NCI-H446 treated with DMSO at 0.1 percent for 48 hours (cell line): ENCODE measurements around the gene SNCB.
"Not testable (repeated sequence)": the region's sequence is repeated elsewhere in the genome, so short reads cannot be mapped to it uniquely, and the experiment has no call there.

ENCODE experiments used
- DNase-seq: peaks from one replicate; lab custom pipeline; 2025; lab: John Stamatoyannopoulos, UW

Gene SNCB

DNA sequence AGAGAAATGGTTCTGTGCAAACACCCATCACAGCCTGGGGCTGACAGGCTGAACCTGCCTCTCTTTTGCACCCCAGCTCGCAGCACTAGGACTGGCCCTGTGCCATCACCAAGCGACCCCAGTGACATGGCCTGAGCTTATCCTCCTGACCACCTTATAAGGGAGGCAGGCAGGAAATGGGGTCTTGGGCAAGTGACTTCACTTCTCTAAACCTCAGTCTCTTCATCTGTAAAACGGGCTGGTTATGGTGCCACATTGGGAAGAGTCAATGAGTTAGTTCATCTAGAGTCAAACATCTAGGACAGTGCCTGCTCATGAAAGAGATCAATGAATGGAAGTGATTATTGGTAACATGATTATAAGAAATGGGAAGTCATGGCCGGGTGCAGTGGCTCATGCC is 6.2 kb downstream of the SNCB start:
- no peak for DNase-seq

DNA sequence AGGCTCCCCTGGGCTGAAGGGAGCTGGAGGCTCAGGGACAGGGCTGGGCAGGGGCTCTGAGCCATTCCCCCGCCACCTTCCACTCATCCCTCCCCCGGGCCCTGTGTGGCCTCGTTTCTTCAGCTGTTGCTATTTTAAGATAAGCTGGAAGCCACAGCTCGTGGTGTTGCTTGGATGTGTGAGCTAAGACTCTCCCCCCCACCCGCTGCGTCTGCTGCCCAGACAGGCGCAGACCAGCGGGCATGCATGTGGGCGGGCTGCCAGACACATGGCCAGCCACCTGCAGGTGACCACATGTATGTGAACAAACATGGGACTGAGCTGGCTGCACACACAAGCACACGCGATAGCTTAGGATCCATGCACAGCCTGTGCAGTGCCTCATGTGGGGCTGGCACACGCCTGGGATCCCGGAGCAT is 8.7 kb downstream of the SNCB start:
- no peak for DNase-seq

DNA sequence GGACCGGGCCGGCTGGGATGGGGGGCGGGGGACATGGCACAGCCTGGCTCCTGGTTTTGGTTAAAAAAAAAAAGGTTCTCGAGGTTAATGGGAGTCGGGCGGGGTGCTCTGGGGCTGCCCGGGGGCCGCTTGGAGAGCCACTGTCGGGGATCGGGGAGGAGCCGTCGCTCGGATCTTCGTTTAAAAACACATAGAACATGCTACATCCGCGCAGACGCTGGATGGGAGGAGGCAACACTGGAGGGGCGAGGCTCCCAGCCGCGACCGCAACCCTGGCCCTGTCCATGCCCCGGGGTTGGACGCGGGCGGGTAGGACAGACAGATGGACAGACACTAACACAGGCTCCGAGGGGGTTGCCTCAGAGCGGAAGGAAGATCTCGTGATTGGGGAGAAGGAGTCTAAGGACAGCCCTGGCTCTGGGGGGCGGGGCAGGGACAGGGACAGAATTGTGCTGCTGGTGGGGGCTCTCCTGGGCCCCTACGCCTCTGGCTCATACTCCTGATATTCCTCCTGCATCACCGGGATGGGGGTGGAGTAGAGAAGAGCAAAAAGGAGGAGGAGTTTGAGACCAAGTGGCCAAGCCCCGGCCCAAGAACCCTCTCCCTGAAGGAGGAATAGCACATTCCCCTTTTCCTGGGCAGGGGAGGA is 9.9 kb downstream of the SNCB start:
- no peak for DNase-seq

DNA sequence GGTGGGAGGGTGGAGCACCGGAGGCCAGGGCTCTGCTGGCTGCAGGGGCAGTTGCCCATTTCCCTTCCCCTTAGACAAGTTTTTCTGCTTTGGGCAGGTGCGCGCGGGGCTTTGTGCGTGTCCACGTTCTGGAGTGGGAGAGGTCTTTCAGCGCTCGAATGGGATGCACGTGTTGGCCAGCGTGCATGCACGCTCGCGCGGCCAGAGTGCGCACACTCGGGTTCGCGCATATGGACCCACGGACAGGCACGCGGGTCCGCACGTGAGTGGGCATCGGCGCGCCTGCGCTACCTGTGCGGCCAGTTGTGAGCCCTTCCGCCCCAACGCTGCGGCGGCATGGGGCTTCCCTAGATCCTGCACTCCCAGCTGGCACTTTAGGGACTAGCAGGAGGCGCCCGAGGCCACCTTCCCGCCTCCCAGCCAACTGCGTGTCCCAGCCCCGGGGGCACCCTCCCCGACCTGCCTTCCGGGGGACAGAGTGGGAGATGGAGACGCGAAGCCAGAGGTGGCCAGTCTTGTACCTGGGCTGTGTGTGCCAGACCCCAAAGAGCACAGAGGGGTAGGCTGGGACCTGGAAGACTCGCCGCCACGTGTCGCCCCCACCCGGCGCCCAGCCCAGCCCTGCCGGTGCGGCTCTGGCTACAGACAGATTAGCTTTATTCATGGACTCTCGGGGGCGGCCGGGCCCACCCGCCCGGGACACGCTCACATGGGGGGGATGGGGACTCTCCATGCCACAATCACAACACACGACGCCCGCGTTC is 10.6 kb downstream of the SNCB start:
- DNase-seq, result no peak

DNA sequence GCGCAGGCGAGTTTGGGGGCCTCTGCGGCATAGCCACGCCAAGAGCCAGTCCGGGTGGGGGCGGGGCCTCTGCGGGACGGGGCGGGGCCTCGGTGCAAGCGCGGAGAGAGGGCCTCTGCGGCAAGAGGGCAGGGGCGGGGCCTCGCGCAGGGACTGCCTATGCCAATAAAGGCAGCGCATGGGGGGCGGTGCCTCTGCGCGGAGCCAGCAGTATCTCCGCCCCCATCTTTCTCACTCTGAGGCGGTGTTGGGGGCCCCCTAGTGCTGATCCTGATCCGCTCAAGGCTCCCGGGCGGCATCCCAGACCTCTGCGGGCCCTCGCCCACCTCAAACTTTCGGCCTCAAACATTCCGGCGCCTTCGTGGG is 11.1 kb downstream of the SNCB start:
- DNase-seq, result no peak

DNA sequence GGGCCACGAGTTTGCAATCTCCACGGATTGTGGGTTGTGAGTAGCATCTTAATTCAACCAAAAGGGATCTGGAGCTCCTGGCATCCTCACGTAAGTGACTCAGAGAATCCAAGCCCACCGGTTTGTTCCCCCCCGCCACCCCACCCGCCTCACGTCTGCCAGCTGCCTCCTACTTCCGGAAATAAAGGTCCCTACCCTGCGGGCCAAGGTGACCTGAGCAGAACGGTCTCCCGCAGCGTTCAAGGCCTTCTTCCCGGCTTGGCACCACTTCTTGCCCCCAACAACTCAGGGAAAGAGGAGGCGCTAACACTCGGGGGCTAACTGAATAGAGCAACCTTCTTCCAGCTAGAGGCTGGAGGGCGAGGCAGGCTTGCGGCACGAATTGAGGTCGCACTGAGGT is 11.6 kb downstream of the SNCB start:
- no peak for DNase-seq

DNA sequence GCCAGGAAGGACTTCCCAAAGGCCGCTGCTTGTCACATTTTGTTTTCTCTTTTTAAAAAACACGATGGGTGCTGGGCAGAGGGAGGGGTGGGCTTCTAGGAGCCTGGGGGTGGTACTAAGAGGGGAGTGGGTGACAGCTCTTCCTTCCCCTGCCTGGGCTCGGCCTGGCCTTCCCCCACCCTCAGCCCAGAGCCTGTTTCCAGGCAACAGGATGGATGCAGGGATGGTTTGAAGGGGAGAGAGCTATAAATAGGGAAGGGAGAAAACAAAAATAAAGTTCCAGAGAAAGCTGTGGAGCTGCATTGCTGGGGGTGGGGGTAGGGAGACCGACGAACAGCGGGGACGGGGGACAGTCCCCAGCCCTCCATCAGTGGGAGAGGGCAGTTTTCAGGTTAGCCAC is 13.8 kb downstream of the SNCB start:
- DNase-seq, result no peak

DNA sequence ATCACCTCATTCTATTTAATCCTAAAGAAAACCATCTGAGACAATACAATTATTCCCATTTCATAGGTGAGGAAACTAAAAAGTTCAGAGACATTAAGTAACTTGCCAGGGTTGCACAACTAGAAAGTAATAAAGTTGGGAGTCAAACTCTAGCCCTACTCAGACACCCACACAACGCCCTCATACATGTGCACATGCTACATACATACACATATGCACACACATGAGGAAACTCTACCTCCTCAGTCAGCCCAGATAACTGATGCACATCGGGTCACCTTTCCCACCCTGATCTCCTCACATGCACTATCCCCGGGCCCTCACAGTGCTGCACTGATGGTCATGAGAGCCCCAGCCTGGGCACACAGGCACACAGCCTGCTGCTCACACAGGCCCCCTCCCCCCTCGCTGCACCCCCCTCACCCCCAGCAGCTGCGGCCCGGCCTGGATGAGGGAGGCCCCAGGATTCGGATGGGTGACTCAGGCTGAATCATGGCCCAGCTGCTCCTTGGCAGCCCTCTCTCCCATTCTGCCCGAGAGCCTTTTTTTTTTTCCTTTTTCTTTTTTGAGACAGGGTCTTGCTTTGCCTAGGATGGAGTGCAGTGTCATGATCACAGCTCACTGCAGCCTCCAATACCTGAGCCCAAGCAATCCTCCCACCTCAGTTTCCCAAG is 15.4 kb downstream of the SNCB start:
- peak; percentile 76 for DNase-seq

DNA sequence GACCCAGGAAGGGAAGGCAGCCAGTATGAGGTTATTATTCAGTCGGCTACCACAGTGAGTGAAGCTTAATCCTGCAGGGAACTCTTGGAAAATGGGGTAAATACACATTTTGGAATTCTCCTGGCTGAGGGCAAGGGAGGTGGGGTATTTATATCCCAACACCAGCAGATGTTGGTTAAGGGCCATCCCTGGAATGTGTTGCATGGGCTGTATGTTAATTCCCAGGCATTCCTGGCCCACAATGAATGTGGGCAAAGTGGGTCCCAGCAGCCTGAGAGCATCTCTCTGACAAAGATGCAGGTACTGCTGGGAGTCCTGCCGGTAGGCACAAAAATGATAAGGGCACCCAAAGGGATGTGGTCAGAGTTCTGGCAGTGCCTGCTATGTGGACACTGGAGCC is 17.5 kb downstream of the SNCB start:
- no peak for DNase-seq

DNA sequence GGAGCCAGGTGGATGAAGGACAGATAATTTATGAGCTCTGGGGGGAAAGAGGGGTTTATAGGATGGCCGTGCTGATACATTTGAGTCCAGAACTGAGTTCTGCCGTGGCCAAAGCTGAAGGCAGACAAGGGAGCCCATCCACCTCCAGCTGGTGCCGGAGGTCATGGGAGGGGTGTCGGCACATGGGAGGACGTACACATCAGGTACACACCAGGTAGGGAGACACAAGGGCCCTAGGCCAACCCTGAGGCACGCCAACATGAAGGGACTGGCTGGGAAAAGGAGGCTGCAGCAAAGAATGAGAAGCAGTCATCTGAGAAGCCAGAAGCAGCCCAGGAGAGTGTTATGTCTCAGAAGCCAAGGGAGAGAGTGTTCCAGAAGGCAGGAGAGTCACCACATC is 18.3 kb downstream of the SNCB start:
- no peak for DNase-seq

DNA sequence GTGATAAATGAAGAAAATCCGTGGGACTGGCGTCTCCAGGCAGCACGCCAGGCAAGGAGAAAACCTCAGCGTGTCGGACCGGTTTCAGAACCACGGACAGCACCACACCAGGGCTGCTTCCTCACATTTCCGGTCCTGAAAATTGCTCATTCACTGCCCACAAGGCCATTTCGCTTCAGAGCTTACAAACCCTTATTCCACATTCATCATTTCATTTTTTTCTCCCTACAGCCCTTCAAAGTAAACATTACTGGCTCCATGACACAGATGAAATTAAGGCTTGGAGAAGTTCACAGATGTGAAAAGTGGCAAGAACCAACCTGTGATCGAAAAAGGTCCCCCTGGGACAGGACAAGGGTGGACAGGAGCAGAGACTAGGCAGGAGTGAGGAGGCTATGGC is 18.9 kb downstream of the SNCB start:
- DNase-seq, result no peak

DNA sequence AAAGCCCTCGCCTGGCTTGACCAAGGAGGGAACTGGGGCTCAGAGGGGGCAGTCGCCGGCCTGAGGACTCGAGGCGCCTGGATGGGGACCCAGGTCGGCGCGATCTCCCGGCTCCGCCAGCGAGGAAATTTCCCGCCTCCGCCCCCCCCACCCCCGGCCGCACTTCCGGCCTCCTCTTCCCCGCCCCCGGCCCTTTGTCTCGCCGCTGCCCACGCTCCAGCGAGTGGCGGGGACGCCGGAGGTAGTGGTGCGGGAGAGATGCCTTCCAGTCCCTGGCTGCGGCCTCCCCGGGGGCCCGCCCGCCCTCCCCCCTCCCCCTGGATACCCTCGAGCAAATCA is 19.9 kb downstream of the SNCB start:
- DNase-seq, result no peak

DNA sequence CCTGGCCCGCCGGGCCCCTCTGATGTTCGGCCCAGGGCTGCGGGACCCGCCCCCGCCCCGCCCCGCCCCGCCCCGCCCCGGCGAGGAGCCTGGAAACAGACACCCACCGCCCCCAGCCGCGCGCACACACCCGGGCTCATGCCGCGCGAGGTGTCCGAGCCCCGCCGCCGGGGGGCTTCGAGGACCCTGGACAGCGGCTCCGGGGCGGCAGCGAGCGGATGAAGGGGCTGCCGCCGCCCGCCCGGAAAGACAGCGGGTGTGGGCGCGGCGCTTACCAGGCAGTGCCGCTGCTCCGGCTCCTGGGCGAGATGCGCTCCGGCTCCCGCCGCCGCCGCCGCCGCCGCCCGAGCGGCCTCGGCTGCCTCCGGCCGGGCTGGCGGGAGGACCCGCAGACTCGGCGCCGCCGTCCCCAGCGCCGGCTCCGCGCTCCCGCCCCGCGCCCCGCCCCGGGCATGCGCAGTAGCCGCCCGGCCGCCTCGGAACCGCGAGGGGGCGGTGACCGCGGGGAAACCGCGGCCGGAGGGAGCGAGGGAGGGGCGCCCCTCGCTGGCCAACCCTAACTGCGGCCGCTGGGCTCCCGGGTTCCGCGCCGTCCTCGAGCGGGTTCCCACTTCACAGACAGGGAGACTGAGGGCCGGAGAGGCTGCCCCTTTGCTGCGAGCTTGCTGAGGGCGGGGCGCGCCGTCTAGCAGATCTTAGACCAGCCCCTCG is 20.5 kb downstream of the SNCB start, which contains the start of gene GPRIN1:
GPRIN1 (minus strand) TSS at position 433 of the 711 bp plus-strand sequence. CDS start 10,322 bp downstream, outside the sequence.
- no peak for DNase-seq

DNA sequence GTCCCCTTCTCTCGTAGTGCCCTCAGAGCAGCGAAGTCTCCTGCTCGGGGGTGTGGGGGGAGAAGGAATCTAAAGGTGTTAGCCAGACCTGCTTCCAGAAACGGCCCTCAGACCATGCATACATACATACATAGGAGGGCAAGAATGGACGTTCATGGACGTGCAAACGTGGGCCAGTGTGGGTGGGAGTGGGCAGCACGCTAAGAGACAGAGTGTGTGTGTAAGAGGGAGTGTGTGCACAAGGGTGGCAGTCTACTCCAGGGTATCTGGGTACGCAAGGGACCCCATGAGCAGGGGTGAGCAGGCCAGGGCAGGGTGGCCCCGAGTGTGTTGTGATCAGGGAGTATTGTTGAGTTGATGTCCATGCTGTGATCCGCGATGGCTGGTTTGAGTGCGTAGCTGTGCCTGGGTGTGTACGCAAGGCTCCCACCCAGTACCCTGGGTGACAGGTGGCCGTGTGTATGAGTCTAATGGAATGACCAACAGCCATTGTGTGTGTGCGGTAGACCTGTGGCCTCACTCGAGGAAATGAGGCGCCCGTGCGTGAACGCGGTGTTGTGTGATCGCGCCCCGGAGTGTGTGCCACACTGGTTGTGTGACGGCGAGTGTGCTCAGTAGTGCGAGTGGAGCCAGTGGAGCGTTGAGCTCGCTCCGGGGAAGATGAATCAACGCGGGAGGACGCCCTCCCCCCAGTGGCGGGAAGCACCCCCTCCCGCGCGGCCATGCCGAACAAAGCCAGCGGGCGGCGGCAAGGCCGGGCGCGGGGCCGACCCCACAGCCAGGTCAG is 21.2 kb downstream of the SNCB start:
- DNase-seq, result no peak

DNA sequence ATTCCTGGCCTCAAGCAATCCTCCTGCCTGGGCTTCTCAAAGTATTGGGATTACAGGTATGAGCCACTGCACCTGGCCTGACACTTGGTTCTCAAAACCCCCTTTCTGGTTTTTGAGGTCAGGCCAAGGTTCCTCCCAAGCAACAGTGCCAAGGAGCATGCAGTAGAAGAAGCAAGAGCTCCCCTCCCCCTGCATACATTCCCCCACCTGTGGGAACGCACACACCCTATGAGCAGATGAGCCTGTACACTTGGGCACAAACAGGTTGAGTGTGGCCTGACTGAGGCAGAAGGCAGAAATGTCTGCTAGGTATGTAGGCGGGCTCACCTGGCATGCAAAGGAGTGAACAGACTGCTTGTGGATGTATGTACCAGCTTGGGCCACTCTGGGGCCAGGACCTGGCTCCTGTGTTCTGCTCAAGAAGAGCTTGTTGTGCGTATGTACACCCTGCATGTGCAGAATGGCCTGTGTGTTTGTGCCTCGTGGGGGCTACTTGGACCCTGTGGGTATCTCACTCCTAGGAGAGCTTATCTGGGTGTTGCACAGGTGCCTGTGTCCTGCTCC is 22.1 kb downstream of the SNCB start:
- DNase-seq, result no peak

DNA sequence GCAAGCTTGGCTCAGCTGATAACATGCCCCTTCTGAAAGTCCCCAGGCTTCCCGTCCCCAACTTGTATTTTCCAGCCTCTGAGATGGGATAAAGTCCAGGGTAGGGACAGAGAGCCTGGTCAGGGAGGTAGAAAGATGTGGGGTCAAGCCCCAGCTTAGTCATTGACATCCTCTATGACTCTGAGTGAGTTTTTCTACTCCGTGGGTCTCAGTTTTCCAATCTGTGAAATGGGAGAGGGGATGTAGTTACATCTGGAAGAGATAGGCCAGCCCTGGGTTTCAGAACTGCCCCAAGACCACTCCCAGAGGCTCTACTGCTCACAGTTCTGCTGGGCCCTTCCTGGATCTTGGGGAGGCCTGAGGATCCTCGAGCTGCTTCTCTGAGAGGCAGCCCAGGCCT is 23.5 kb downstream of the SNCB start:
- DNase-seq, result no peak

DNA sequence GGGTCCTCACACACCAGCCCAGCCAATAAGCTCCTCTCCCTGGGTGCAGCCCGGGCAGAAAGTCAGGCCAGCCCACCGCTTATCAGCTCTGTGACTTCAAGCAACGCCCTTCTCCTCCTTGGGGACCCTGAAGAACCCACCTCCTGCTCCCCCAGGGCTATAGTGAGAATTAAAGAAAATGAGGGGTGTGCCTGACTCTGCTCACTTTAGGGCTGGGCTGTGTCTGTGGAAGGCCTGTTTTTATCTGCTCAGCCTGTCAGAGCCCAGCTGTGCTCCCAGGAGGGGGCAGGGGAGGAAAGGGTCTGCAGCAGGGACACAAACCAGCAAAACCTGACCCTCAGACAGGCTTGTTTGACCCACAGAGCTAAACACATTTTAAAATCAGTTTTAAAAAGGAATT is 24.3 kb downstream of the SNCB start:
- no peak for DNase-seq

DNA sequence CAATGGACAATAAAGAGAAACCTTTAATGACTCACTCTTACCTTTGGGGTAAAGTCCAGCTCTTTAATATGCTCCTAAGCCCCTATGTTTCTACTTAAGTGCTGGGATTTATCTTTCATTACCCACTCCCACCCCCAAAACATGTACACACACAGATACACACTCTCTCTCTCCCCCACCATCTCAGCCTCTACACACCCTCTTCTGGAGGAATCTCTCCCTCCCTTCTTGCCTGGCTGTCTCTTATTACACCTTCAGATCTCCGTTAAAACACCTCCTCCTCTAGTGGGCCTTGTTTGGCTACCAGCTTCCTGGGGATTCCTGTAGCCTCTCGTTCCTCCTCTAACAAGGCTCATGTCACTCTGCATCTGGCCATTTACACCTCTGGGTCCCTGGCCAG is 27.2 kb downstream of the SNCB start:
- DNase-seq, result no peak

DNA sequence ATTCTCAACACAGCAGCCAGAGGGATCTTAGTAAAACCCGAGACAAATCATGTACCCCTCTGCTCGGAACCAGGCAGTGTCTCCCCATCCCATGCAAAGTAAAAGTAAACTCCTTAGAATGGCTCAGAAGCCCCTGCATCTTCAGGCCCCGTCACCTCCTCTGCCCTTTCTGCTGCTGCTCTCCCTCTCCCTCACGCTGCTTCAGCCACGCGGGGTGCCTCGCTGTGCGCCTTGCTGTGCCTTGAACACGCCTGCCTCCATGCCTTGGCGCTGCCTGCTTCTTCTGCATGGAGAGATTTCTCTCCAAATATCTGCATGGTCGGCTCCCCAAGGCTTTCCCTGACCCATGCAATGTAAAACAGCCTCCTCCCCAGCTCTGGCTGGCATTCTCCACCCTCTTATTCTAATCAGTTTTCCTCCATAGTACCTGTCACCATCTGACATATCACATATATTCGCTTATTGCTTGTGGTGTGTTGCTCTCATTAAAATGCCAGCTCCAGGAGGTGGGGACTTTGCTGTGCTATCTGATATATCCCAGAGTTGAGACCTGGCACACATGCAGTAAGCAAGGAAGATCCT is 28.3 kb downstream of the SNCB start:
- DNase-seq, result no peak

DNA sequence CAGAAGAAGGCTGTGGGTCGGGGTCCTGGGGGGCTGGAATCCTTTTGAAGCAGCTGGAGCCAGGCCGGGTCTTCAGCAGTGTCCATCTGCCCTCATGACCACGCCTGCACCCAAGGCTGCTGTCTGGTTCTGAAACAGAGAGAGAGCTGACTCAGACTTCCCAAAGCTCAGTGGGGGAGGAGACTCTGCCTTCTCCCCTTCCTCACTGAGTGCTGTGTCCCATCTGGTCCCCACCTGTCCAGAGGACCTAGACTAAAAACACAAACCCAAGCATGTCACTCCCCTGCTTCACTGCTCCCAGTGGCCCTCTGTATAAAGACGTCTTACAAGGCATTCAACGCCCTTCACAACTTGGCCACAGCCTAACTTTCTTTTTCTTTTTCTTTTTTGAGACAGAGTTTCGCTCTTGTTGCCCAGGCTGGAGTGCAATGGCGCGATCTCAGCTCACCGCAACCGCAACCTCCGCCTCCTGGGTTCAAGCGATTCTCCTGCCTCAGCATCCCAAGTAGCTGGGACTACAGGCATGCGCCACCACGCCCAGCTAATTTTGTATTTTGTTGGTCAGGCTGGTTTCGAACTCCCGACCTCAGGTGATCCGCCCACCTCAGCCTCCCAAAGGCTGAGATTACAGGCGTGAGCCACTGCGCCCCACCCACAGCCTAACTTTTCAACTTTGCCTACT is 30.4 kb downstream of the SNCB start:
- DNase-seq, result not testable (repeated sequence)
